Activated T-helper 1 cell treated with Interleukin-2 at 50 U/mL for 16 hours (primary cell): Measurements from ENCODE around the gene POLR2C.
"Not testable (repeated sequence)": the region's sequence is repeated elsewhere in the genome, so short reads cannot be mapped to it uniquely, and the experiment has no call there.

Experiments
- DNase-seq: peaks from one replicate; pipeline ENCODE4 v3.0.0-alpha.2; 2020; ENCODE audit warnings: low read depth

POLR2C gene

DNA sequence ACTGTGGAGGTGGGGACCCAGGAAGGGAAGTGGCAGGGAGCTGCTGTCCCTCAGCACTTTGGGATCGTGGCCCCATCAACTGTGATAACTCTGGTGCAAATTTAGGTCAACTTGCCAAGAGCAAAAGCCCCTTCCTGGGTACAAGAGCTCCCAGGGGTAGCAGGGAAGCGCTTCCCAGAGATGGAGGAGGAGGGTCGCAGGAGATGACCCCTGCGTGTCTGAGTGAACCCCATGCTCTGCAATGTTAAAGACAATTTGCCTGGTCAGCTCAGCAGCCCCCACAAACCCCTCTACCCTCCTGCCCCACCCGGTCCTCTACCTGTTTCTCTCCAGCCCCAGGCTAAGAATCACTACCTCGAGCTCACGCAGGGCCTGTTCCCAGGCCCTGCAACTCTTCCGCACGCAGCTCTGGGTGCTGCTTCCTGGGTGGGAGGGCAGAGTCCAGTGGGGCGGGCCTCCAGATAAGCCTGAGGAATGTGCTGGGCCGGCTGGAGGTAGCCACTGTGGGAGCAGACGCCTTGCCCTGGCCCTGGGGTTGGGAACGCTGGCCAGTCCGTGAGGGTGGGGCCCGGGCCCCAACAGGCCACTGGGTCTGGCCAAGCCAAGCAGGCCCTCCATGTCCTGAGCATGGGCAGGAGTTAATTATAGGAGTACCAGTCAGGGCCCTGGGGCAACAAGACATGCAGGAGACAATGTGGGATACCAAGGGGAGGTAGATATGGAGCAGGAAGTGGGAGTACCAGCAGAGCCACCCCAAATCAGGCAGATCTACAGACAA lies 17.7 kb downstream of the POLR2C start:
- no peak for DNase-seq

DNA sequence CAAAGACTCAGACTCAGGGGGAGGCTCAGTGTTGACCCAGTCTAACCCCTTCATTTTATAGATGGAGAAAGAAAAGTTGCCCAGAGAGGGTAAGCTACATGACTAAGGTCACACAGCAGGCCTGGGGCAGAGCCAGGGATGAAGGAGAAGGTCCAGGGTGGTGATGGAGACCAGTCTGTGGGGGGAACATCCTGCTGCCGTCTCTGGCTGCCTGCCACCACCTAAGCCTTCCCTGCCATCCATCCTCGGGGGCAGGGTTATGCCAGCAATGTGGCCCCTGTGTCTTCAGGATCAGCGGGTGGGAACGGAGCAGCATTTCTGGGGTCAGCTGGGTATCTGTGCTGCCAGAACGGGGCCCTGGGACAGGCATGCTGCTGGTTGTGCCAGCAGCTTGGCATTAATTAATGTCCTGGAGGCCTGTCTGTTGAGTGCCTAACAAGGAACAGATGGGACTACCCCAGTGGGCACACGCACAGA lies 18.3 kb downstream of the POLR2C start:
- DNase-seq, result no peak

DNA sequence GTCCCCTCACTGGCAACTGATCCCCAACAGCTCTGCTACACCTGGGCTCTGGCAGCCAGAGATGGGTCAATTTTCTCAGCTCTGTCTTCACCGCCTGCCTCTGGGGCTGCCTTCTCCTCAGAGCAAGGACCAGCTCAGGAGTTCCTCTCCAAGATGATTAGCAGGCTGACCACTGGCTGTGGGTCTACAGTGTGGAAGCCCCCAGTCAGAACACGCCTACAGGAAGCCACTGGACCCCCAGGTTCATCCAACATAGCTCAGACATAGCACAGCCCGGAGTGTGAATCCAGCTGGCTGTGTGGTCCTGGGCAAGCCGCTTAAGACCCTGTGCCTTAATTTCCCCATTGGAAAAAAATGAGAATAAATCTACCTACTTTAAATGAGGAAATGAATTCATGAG lies 18.9 kb downstream of the POLR2C start:
- DNase-seq, result no peak

DNA sequence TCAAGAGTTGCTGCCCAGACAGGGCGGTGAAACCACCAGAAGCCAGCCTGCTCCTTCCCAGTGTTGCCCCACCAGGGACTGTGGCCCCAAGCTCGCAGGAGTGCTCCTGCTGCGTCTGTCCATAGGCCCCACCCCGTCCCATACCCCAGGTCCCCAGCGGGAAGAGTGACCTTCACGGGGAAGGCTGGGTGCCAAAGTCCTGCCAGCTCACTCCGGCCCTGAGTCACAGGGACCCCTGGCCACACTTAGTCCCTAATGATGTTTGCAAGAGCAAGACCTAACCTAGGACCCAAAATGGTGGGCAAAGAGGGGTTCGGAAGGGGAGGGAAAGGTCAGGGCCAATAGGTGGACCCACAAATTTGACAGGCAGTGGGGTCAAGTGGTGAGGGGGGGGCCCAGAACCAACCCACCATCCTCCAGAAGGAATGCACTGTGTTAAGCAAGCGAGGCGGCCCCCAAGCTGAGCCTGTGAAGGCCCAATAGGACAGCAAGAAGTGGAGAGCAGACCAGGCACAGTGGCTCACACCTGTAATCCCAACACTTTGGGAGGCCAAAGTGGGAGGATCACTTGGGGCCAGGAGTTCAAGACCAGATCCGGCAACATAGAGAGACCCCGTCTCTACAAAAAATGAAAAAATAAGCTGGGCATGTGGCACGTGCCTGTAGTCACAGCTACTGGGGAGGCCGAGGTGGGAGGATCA lies 20.5 kb downstream of the POLR2C start:
- no peak for DNase-seq

DNA sequence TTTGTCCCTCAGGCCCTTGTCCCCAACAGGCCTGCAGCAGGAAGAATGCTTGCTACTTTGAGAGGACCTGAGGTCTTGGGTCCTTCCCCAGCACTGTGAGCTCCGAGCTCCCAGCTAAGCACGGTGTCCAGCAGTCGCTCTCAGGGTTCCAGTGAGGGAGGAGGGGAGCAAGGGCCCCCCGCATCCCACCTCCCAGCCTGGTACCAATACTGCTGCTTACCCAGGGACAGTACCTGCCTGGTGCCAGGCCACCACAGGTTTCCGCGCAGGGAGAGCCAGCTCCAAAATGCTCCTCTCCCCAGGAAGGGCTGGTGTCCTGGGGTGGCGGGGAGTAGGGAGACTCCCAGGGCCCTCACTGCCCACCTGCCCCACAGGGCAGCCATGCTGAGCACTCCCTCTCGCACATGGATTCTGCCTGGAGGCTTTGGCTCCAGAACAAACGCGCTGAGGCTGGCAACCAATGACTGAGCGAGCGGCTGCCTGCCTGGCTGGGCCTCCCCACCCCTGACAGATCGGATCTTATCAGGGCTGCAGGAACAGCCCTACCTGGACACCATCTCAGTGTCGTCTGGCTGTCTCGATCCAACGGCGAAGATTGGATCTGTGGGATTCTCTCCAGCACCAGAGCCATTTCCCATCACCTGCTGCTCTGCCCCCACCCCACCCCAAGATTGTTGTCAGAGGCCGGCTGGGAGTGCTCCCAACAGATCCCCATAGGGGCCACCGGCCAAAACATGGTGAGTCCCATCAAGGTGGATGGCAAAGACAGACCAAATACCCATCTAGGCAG lies 21.4 kb downstream of the POLR2C start:
- DNase-seq, result no peak

DNA sequence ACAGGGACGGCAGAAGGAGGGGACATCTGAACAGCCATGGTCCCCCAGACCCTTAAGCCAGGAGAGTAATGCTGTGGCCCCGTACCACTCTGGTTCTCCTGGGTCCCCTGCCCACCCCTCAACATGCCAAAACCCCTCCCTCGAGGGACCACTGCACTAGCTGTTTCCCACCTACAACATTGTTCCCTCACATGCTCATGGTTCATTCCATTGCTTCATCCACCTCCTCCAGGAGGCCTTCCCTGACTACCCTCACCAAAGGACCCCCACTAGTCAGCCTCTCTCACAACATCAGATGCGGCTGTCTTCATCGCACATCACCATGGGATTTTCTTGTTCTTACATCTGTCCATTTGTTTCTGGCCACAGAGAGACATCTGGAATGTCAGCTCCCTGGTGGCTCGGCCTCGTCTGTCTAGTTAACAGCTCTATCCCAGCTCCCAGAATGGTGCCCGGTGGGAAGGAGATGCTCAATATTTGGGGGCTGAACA lies 22.1 kb downstream of the POLR2C start:
- DNase-seq, result no peak

DNA sequence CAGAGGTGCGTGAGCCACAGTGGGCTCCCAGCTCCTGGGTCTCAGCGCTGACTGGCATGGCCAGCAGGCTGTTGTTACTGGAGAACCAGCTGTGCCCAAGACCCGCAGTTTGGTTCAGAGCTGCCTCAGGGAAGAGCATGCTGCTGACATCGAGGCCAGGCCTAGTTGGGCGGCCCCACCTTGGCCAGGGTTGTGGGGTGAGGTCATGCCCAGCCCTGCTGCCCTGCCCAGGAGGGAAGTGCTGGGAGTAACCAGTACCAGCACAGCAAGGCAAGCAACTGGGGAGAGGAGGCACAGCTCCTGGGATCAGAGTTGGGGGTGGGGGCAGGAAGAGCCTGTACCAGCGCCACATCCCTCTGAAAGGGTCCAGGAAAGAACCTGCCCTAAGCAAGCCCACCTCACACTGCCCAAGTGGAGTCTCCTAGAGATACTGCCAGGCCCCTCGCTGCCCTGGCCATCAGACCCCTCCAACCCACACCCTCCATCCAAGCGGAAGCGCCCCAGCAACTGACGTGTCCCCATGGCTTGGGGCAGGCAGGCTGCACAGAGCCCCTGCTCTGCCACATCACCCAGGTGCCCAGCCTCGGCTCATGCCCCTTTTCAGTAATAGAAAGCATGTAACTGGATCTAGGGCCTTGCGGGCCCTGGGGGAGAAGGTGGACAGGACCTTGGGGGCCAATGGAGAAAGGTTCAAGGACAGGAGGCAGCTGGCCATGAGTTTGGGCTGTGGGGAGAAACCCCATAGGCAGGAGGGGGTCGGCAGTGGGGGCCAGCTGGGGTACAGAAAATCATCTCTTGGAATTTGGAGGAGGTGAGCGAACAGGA lies 22.8 kb downstream of the POLR2C start:
- no peak for DNase-seq

DNA sequence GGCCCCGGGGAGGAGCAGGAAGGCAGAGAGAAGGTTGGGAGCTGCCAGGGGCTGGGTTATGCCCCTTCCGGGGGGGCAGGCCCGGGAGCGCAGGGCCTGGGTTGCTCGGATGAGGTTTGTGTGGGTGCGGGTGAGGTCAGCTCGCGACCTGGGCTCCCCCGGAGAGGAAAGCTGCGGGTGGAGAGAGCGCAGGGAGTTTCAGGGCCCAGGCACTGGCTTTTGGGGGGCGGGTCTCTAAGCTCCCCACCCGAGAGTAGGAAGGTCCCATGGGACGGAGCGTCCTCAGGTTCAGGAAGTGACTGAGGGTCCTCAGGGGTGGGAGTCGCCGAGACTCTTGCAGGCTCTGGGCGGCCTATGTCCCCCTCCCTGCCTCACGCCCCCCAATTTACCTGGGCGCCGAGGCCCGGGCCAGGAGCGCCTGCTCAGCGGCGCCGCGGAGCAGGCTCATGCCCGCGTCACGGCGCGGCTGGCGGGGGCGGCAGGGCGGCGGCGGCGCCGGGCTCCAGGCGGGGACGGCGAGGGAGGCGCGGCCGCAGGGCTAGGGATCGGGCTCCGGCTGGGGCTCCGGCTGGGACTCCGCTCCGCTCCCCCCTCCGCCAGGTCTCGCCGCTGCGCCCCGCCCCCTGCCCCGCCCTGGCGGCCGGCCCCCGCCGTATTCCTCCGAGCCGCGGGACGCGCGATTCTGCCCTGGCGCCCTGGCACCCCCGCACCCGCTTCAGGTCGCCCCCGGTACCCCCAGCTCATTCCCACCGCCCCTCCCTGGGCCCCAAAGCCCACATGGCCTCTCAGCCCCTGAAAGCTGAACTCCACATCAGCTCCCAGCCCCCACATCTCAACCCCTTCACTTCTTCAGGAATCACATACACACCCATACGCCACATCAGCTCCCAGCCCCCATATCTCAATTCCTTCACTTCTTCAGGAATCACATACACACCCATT lies 23.7 kb downstream of the POLR2C start, which contains the start of gene DOK4:
DOK4 (minus strand) TSS at position 578 of the 942 bp plus-strand sequence. CDS start 6,986 bp downstream, outside the sequence.
- peak; percentile 68 for DNase-seq

DNA sequence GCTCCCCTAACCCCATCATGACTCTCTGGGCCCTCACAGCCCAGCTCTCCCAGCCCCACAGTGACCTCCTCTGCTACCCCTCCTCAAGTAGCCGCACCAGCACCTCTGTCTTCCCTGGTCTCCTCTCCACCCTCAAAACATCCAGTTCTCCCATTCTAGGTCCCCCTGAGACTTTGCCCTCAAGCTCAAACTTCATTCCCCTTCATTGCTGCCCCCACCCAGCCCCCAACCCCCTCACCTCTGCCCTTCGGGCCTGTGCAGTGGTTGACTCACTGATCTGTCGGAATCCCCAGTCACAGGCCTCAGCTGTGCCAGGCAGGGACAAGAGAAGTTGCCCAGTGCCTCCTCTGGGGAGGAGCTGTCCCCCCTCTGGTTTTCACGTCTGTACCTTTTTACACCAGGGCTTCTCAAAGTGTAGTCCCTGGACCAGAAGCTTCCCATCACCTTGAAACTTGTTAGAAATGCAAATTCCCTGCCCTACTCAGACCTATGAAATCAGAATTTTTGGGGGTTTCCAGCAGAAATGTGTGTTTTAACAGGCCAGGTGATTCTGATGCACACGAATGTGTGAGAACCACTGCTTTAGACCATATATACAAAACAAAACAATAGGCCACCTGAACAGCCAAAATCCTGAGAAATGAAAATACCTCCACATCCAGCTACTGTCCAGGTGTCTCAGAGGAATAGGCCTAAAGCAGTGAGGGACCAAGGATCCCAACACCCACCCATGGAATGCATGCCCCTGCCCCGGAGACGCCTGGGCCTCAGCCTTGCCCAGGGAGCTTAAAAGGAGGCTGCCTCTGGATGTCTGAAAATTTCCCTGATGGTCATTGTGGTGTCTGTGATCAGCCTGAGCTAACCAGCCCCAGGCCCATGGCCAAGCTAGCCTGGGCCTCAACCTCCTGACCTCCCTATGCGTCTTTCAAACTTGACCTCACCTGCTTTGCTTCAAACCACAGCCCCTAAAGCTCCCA lies 24.7 kb downstream of the POLR2C start:
- DNase-seq, result no peak

DNA sequence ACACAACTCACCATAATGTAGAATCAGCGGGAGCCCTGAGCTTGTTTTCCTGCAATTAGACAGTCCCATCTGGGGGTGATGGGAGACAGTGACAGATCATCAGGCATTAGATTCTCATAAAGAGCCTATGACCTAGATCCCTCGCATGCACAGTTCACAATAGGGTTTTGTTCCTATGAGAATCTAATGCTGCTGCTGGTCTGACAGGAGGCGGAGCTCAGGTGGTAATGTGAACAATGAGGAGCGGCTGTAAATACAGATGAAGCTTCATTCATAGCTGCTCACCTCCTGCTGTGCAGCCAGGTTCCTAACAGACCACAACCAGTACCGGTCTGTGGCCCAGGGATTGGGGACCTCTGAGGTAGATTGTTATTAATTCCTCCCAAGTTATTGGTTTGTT lies 26.8 kb downstream of the POLR2C start:
- DNase-seq, result no peak

DNA sequence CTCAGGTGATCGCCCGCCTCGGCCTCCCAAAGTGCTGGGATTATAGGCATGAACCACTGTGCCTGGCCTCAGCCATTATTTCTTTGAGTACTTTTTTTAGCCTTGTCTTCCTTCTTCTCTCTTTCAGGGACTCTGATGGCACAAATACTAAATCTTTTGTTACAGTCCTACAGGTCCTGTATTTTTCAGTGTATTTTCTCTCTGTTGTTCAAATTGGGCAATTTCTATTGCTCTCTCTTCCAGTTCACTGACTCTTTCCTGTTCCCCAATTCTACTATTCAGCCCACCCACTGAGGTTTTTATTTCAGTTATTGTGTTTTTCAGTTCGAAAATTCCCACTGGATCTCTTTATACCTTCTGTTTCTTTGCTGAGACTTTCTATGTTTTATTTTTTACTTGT lies 31.3 kb downstream of the POLR2C start:
- no peak for DNase-seq

DNA sequence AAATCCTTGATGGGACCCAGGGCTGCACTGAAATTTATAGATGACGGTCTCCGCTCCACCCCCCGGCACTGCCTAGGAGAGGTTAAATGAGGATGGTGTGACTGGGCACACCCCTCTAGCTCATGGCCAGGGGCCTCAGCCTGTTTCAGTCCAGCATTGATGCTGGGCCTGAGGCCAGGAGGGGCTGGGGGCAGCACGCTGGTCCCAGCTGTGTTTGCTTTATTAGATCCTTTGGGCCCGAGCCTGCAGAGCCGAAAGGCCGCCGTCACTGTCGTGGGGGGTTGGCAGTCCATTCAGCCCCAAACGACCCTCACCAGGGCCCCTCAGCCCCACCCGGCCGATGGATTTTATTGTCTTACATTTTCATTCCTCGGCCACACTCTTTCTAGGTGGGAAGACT lies 34.6 kb downstream of the POLR2C start:
- DNase-seq, result no peak

DNA sequence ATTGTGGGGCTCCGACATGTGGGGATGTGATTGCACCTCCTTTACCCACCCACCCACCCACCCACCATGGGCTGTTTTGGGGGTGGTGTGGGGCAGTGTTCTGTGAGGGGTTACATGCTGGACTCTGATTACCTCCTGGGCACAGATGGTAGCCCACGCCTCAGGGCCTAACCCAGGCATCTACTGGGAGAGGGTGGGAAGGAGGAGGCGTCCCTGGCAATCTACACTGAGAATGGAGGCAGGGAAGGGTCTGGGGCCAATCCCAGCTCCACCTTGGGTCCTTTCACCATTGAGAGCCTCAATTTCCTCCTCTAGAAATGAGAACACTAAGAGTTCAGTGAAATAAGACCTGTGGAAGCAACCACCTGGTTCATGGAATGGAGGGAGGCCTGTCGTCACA lies 35.6 kb downstream of the POLR2C start:
- DNase-seq, result no peak

DNA sequence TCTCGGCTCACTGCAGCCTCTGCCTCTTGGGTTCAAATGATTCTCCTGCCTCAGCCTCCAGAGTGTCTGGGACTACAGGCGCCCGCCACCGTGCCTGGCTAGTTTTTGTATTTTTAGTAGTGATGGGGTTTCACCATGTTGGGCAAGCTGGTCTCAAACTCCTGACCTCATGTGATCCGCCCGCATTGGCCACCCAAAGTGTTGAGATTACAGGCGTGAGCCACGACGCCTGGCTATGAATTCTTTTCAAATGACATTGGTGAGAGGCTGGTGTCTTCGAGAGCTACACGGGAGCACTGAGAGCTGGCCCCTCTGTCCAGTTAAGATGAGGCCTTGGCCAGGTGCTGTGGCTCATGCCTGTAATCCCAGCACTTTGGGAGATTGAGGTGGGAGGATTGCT lies 37.5 kb downstream of the POLR2C start:
- not testable (repeated sequence) for DNase-seq

DNA sequence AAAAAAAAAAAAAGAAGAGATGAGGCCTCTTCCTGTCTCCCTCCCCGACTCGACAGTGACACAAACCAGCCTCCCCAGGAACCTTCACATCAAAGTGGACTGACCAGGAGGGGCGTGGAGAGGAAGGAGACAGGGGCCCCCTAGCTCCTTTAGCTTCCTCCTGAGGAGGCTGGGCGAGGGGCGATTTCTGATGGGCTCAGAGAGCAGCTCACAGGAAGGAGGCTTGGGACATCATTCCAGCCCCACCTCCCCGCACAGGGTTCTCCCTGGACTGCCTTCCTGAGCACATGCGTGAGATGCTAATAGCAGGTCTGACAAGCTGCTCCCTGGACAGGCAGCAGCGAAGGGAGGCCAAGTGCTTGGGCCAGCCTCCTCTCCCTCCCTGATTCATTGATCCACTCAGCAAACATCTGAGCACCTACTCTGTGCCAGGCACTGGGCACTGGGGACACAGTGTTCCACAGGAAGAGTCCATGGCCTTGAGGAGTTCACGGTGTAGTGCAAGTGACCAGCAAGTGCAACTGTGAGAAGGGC lies 38.2 kb downstream of the POLR2C start:
- no peak for DNase-seq

DNA sequence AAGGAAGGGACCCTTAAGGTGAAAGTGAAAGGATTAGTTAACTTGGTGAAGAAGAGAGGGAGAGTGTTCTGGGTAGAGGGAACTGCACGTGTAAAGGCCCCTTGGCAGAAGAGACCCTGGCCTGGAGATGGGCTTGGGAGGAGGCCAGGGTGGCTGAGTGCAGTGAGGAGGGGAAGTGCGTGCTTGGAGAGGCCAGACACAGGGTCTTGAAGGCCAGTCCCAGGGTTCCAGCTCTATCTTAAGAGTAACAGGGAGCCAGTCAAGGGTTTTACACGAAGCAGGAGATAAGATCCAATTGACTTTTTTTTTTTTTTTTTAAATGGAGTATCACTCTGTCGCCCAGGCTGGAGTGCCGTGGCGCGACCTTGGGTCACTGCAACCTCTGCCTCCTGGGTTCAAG lies 39.0 kb downstream of the POLR2C start:
- DNase-seq, result no peak

DNA sequence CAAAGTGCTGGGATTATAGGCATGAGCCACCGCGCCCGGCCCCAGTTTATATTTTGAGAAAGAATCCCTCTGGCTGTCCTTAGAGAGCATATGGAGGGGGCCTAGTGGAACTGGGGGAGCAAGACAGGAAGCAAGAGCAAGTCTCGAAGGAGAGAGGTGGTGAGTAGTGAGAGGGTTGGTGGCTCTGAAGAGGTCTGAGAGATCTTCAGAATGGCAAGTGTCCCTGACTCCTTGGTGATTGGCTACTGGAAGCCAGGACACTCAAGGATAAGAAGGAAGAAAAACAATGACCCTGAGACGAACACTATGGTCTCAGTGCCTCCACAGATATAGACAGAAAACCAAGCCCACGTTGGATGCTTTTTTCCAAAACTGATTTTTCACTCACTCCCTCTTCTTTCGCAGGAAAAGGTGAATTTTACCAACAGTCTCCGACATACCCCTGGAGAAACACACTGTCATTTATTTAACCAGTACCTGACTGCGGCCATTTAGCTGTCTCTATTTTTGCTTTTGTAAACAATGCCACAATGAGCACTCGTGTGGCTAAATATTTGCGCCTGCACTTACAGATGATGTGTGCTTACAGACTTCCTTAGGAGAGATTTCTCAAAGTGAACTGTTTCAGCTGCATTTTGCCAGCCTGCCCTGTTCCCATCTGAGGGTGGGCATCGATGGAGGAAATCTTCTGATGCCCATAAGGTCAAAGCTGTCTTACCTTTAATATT lies 39.7 kb downstream of the POLR2C start:
- no peak for DNase-seq

DNA sequence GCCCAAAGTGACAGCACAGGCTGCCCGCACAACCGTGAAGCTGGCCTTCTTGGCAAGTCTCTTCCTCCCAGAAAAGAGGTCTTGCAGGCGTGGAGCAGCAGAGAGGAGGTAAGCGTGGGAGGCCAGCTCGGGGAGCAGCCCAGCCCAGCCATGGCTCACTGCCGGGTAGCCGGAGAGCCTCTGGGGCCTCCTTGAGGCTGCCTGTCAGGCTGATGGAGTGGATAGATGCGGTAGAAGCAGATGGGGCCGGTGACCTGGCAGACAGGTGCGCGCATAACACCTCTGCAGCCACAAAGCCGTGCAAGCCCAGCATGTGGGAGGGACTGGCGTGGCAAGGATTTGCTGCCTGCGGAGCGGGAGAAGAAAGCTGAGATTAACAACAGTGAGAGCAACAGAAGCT lies 40.9 kb downstream of the POLR2C start:
- DNase-seq, result no peak
